GM19438 (cell line): ENCODE data around the gene KIF21A.
"Not testable (repeated sequence)": the region's sequence is repeated elsewhere in the genome, so short reads cannot be mapped to it uniquely, and the experiment has no call there.

Experiments used
- ATAC-seq: cut with Tn5 transposase; IDR thresholded peaks from one replicate; pipeline ENCODE4 v1.9.1; 2021; ENCODE audit warnings: low read depth; ENCODE audit not compliant: unreplicated experiment

The KIF21A gene

GRCh38 chr12:39348941-39349626 lies 93.8 kb downstream of the KIF21A start:
- ATAC-seq: no peak

GRCh38 chr12:39348523-39348922 lies 94.4 kb downstream of the KIF21A start:
- ATAC-seq: no peak

DNA sequence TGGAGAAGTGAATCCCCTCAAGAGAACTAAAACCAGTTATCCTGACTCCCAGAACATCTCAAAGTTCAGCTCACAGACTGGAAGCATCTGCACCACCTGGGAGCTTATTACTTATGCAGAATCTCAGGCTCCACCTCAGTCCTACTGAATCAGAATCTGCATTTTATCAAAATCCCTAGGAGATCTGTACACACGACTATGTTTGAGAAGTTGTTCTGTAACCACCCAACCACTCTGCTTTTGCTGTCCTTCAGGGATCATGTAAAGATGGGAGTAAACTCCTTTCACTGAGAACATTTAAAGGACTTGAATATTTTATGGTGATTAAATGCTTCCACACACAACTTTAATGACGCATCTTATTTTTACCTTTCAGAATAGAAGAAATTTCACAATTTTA lies 98.0 kb downstream of the KIF21A start:
- no peak for ATAC-seq

DNA sequence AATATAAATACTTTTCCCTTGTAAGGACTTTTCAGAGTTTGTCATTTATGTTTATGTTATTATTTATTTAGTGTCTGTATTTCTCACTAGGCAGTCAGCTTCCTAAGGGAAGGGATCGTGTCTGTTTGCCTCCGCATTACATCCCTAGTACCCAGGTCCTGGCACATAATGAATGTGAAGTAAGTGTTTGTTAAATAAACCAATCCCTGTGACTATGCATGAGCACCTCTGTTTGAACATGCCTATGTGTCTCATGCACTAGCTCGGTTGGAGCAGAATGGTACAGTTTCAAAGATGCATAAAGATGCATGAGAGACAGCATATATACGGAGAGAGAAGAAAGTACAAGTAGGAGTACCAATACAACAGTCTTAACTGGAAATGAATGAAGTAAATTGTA lies 99.3 kb downstream of the KIF21A start:
- no peak for ATAC-seq

- no peak for ATAC-seq
Observed at GRCh38 chr12:39341761-39342160, 101.2 kb downstream of the KIF21A start.

DNA sequence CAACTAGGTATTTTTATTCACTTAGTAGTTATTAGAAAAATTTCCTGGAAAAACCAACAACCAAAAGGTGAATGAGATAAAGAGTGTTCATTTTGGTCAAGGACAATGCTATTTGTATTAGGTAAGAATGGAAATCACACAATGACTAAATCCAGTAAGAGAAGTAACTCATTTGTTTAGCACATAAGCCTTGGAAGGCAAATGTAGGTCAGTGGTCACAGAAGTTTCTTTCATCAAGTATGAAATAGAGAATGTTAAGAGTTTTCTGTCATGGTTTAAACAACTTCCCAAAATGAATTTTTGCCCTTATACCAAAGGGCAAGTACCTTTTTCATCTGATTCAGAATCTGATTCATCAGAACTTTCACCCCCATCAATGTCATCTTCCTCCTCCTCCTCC lies 101.7 kb downstream of the KIF21A start:
- ATAC-seq: no peak

DNA sequence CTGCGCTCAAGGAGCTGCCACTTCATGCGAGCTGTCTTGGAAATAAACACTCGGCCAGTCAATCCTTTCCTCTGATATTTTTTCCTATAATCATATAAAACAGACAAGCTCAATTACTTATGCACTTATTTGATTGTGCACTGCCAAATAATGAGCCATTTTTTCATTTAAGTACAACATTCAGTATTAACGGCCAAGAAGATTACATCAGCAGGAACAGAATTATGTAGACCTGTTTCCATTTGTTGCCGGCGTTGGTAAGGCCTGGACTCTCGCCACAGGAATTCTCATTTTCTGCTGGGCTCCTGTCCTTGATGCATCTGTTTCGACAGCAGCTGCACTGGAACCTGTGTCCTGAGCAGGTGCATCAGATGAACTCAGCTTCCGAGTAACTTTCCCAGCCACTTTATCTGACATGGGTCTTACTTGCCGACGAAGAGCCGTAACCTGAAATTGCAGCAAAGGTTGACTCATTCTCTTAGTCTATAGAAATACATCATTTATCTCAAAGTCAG lies 110.2 kb downstream of the KIF21A start:
- no peak for ATAC-seq

DNA sequence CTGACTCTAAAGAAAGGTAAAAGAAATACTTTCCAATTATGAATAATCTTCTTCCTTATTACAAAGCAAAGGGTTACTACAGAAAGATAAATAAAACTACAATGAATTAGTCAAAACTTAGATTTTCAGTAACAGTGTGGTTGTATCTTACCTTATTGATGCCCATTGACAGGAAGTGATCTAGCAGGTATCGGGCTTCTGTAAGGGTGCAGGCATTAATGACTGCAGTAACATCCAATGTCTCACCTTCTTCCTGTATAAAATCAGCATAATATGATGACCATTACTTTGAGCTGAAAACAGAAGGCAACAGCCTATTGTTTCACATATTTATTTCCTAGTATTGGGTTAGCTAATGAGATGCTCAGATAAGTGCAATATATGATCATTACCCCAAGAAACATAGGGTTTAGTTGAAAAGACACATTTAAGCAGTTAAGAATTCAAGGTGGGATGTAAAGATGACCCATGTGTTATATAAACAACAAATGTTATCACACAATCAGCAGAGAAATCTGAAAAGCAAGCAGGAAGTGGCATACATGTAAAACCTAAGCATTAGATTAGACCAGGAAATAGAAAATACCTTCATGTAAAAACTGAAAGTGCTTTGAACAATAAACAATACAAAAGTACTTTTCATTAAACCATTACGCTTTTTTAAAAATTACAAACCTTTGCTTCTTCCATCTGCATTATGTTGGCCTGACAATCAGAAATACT lies 111.2 kb downstream of the KIF21A start:
- ATAC-seq: no peak

GRCh38 chr12:39329876-39330275 lies 113.0 kb downstream of the KIF21A start:
- ATAC-seq: no peak

- ATAC-seq: no peak
Observed at GRCh38 chr12:39329018-39329417, 113.9 kb downstream of the KIF21A start.

DNA sequence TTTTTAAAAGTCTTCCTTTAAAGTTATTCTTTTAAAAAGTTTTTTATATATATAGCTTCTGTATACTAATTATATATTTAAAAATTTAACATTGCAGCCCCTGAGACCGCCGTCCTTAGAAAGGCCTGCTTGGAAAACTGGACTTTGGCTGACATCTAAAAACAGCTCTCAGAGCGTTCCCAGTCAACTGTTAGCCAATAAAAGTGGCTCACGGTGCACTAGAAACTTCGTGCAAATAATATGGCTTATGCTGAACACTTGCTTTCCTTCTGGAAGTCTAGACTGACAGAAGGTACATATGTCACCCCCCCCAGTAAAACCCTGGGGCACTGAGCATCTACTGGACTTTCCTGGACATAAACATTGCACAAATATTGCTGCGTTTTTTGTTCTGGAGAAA lies 115.0 kb downstream of the KIF21A start:
- ATAC-seq: no peak

- no peak for ATAC-seq
Observed at GRCh38 chr12:39327510-39327909, 115.4 kb downstream of the KIF21A start.

GRCh38 chr12:39319180-39319579 lies 123.7 kb downstream of the KIF21A start:
- ATAC-seq: no peak

GRCh38 chr12:39314547-39314946 lies 128.4 kb downstream of the KIF21A start:
- ATAC-seq: no peak

DNA sequence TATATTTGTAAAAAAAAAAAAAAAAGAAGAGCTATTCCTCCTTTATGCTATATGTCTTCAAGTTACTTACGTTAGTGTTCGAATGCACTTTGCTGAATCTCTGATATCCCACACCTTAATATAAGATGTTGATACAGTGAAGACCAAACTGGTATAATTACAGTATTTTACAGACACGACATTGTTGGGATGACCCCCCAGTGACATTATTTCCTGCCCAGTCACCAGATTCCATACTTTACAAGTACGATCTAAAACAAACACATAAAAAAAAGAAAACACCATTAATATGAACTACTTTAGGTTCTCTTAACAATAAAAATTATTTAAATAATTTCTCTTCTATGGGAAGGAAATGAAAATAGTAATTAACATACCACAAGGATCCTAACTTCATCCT lies 133.4 kb downstream of the KIF21A start:
- ATAC-seq: no peak

GRCh38 chr12:39301422-39301821 lies 141.5 kb downstream of the KIF21A start:
- ATAC-seq: no peak

DNA sequence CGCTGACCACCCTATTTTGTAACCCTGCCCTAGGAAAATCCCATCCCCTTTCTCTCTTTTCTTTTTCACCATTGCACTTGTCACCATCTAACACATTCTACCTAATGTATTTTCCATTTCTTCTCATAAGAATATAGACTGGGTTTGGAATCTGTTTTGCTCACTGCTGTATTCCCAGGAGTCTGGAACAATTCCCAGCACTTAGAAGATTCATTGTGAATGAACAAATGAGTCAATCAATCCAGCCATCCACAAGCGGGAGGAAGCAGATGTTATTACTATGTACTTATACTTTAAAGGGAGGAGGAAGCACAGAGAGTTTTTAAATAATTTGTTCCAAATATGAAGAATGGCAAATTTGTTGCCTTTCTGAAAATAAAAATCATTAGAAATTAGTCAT lies 142.1 kb downstream of the KIF21A start:
- no peak for ATAC-seq

GRCh38 chr12:39297891-39298290 lies 145.0 kb downstream of the KIF21A start:
- no peak for ATAC-seq

DNA sequence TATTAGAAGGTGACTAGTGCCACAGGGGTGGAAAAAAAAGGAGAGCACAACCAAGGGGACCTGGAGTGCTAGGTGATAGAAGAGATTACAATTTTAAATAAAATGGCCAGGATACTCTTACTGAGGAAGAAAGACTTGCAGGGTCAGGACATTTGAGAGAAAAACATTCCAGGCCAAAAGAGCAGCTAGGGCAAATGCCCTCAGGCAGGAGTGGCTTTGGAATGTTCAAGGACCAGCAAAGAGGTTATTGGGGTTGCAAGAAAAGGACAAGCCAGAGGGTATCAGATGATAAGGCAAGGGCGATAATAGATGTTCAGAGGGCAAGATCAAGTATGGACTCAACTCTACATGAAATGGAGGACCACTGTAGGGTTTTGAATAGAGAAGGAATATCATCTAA lies 146.4 kb downstream of the KIF21A start:
- no peak for ATAC-seq

DNA sequence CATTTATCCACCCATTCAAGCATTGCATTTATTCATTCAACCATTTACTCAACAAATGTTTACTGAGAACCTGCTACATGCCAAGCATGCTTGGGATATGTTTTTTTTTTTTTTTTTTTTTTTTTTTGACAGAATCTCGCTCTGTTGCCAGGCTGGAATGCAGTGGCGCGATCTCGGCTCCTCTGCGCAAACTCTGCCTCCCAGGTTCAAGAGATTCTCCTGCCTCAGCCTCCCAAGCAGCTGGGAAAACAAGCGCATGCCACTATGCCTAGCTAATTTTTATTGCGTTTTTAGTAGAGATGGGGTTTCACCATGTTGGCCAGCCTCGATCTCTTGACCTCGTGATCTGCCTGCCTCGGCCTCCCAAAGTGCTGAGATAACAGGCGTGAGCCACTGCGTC lies 147.3 kb downstream of the KIF21A start:
- ATAC-seq: not testable (repeated sequence)

DNA sequence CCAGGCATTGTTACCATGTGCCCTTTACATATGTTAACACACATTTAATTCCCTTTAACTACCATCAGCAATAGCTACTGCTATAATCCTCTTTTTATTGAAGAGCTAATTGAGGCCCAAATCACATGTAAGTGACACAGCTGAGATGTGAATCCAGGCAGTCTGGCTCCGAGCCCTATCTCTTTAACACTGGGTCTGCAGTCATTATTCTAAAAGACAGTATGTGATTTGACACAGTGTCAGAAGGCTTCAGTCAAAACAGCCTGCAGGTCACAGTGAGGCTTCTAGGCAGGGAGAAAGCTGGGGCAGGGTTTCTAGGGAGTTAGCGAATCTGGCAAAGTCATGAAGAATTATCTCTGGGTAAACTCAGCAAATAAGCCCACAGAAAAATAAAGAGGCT lies 148.2 kb downstream of the KIF21A start:
- no peak for ATAC-seq

GRCh38 chr12:39292125-39292630 lies 150.7 kb downstream of the KIF21A start:
- no peak for ATAC-seq
